ENCODE measurements around the gene GARRE1.

Gene GARRE1

DNA sequence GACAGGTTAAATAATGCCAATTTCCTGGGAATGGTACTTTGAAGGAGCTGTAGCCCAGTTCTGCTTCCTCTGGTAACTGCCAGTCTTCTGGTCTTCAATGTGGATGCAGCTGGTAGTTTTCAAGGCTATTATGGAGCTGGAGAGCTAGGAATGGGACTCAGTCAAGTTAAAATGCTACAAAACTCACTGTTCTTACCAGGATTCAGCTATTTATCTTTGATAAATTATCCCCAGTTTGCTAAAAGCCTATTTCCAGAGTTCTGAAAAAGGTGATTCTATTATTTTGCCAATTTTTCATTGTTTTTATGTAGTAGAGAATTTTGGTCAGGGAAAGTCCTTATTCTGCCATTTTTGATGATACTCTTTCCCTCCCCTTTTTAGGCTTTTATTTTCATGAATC is 40.7 kb downstream of the GARRE1 start:
- DNase-seq: no peak

GRCh38 chr19:34298891-34299520 is 44.7 kb downstream of the GARRE1 start:
- no peak for DNase-seq

DNA sequence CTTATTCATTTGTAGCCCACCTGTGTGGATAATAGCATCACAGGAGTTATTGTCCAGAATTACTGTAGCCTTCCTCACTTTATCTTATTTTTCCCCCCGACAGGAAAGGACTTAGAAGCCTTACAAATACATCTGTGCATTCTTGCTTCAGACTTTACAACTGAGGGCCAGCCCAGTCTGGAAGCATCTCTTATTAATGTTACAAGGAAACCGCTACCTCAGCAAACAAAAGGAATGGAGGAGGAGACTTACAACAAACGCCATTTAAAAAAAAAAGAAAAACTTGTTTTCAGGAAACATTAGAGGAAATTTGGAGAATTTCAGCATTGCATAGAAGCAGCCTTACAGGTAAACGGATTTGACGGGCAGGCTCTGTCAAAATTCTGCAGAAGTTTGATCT is 45.2 kb downstream of the GARRE1 start:
- no peak for DNase-seq

DNA sequence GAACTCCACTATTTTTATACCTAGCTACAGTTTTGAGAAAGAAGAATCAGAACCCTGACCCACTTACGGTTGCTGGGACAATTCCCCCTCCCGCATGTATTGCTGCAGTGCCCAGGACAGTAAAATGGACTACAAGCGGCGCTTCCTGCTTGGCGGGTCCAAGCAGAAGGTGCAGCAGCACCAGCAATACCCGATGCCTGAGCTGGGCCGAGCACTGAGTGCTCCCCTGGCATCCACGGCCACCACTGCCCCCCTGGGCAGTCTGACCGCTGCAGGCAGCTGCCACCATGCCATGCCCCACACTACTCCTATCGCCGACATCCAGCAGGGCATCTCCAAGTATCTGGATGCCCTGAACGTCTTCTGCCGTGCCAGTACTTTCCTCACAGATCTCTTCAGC is 46.0 kb downstream of the GARRE1 start:
- DNase-seq: no peak

- no peak for DNase-seq
These were observed 46.6 kb downstream of the GARRE1 start for GRCh38 chr19:34300962-34301361.
